K562 (cell line): ENCODE results near the gene SERPINF2. TPM values are rescaled to one million over a fixed set of nuclear protein-coding genes. Genes with fewer than 3 reads are reported as not detected.

ENCODE experiments used
- AFF1 ChIP-seq, 2 experiments: fragments of 450-650 bp; IDR thresholded peaks; 2 replicates each; pipeline ENCODE4 v1.6.1; 2018; ENCODE audit warnings: mild to moderate bottlenecking in 2 of 2, low read depth in 1 of 2; ENCODE audit not compliant: partially characterized antibody in 2 of 2
- ARHGAP35 ChIP-seq: fragments of 450-650 bp; IDR thresholded peaks from 2 replicates; pipeline ENCODE4 v1.6.1; 2018; ENCODE audit not compliant: partially characterized antibody
- ATF7 ChIP-seq: fragments of 450-650 bp; IDR thresholded peaks from 2 replicates; pipeline ENCODE4 v1.7.1; 2014; ENCODE audit warnings: mild to moderate bottlenecking, moderate library complexity
- CREB3 ChIP-seq: fragments of 450-650 bp; conservative IDR thresholded peaks from 2 replicates; pipeline ENCODE4 v1.6.1; 2016; ENCODE audit warnings: missing genetic modification characterization, low read depth, mild to moderate bottlenecking, missing compliant biosample characterization, moderate library complexity
- GATA2 ChIP-seq: sonication (generic); formaldehyde crosslinking; IDR thresholded peaks from 2 replicates; pipeline ENCODE4 v1.4.0; 2020; ENCODE audit warnings: mild to moderate bottlenecking, missing genetic modification reagents
- HNRNPH1 ChIP-seq: fragments of 200-400 bp; formaldehyde crosslinking; optimal IDR thresholded peaks from 2 replicates; pipeline ENCODE3; 2017; ENCODE audit warnings: low read depth, mild to moderate bottlenecking, low read length, moderate library complexity
- LEF1 ChIP-seq: fragments of 450-650 bp; IDR thresholded peaks from 2 replicates; pipeline ENCODE4 v1.6.1; 2016; ENCODE audit warnings: mild to moderate bottlenecking
- MTA2 ChIP-seq: fragments of 450-650 bp; IDR thresholded peaks from 2 replicates; pipeline ENCODE4 v1.6.1; 2016; ENCODE audit warnings: low read depth
- NRF1 ChIP-seq, 2 experiments: fragments of 450-650 bp; IDR thresholded peaks in 1 of 2; conservative IDR thresholded peaks in 1 of 2; 2 replicates each; pipeline ENCODE4 v1.6.1; 2014; ENCODE audit warnings: mild to moderate bottlenecking in 2 of 2
- PTBP1 ChIP-seq: fragments of 200-400 bp; formaldehyde crosslinking; IDR thresholded peaks from 2 replicates; pipeline ENCODE4 v1.6.1; 2017; ENCODE audit warnings: low read depth, low read length
- RERE ChIP-seq: sonication (generic); formaldehyde crosslinking; IDR thresholded peaks from 2 replicates; pipeline ENCODE4 v1.8.0; 2023; ENCODE audit warnings: missing genetic modification reagents, mild to moderate bottlenecking, borderline replicate concordance
- SAP30 ChIP-seq: fragments of 200-600 bp; sonication (generic); IDR thresholded peaks from 2 replicates; pipeline ENCODE4 v1.6.1; 2012; ENCODE audit warnings: borderline replicate concordance, low read depth, mild to moderate bottlenecking, moderate library complexity, low read length, control low read depth, inconsistent platforms; ENCODE audit not compliant: insufficient read depth, poor library complexity, severe bottlenecking
- SMARCE1 ChIP-seq: fragments of 450-650 bp; IDR thresholded peaks from 2 replicates; pipeline ENCODE4 v1.7.1; 2016; ENCODE audit warnings: mild to moderate bottlenecking
- SP1 ChIP-seq: sonication (generic); formaldehyde crosslinking; IDR thresholded peaks from 2 replicates; pipeline ENCODE4 v1.8.1; 2022; ENCODE audit warnings: mild to moderate bottlenecking, missing genetic modification reagents
- STAG1 ChIP-seq: sonication (generic); formaldehyde crosslinking; IDR thresholded peaks from 2 replicates; pipeline ENCODE4 v1.5.0; 2020; ENCODE audit warnings: missing genetic modification reagents, borderline replicate concordance
- ZNF384 ChIP-seq: IDR thresholded peaks from 2 replicates; pipeline ENCODE4 v1.6.1; 2012; ENCODE audit warnings: low read depth, low read length, improper control_type of control experiment
- polyA plus RNA-seq, 8 experiments: library from polyadenylated mRNA; depleted of rRNA in 4 of 8; stranded (reverse) in 5 of 8; unstranded in 3 of 8; fragments of >200 nt; fragmentation: Nextera tagmentation in 2 of 8; fragmentation: Illumina TruSeq in 1 of 8; extraction: Ambion mirVana in 2 of 8; extraction: Trizol in 1 of 8; gene quantifications; 2 replicates each; pipeline versions ENCODE4 v1.2.1 to v1.2.3, GENCODE V29; 2011 to 2014; ENCODE audit warnings: inconsistent platforms in 1 of 8, missing spikeins in 1 of 8
- total RNA-seq, 7 experiments: library from RNA; depleted of rRNA in 6 of 7; stranded (reverse); fragments of >200 nt in 6 of 7; fragmentation: Illumina TruSeq in 2 of 7; extraction: Trizol in 2 of 7; gene quantifications; 2 replicates each; pipeline versions ENCODE4 v1.2.1 to v1.2.3, GENCODE V29; 2011 to 2021; ENCODE audit warnings: low replicate concordance in 1 of 7

Gene SERPINF2
- total and polyA plus RNA-seq, 9 of the 15 experiments (the other 6 are each of a cell fraction or from before 2014, with no cell fraction given) = 0.22 TPM; not detected in 8

DNA sequence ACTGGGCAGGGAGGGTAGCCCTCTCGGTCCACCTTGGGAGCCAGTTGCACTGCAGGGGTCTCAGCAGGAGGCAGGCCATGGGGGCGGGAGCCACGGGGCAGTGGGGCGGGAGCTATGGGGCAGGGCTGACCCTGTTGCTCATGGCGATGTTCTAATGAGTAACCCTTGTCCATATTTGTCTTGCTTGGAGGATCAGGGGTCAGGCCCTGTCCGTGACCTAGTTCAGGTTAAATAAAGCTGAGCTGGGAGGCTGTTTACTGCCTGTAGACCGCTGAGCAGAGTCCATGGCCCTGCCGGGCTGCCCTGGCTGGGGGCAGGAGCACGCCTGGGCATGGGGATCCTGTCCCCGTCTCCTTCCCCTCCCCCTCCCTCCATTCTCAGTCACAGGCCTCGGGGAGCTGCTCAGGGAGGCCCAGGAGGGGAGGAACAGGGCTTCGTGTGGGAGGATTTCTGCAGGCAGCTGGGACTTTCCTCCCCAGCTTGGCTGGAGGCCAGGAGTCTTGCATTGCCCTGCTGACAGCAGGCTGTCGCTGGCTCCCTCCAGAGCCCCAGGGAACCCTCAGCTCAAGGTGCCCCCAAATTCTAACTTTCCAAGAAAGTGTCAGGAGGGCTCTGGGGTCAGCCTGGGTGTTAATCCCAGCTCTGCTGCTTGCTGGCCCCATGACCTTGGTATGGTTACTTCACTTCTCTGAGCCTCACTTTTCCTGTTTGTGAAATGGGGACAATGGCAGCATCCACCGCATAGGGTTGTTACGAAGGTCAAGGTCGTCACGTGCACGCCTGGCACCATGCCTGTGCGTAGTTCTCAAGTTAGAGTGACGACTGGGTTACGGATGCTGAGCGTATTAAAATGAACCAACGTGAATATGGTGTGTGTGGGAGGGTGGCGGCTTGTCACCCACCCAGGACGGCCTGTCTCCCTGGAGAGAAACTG is 6.1 kb upstream of the SERPINF2 start (continued):
- TF ChIP-seq RERE (CRISPR knock-in tag) (no peak), SMARCE1 (peak; percentile 44; the same call in 1 of the 2 replicates), SP1 (CRISPR knock-in tag) (no peak), ARHGAP35 (no peak), CREB3 (no peak), MTA2 (no peak), STAG1 (CRISPR knock-in tag) (no peak), ATF7 (peak; percentile 19; the same call in 1 of the 2 replicates), NRF1 (conservative IDR thresholded peaks at IDR 0.05 in 1 of 2, IDR thresholded peaks at IDR 0.05 in 1 of 2) (peak; percentile 61 to 67), LEF1 (peak; percentile 76), SAP30 (no peak), HNRNPH1 (no peak), GATA2 (no peak), ZNF384 (no peak), PTBP1 (no peak), AFF1 (IDR thresholded peaks at IDR 0.05; ENCODE audit: low read depth in 1 of 2, partially characterized antibody in 2 of 2) (peak in 1 of 2 experiments; percentile 65)
